Peyer's patch (tissue), 4 donors: ENCODE measurements around the gene REXO1.

Experiments used
- POLR2A ChIP-seq, 2 donors: fragments of 450-650 bp; IDR thresholded peaks; one replicate each; pipeline ENCODE4 v1.5.1; 2017; ENCODE audit warnings: antibody characterized with exemption in 2 of 2, mild to moderate bottlenecking in 2 of 2, moderate library complexity in 2 of 2
- TF ChIP-seq, protein P1 (sequence below), 6 experiments: fragments of 450-650 bp in 4 of 6; fragments of 200-600 bp in 2 of 6; sonication (generic) in 1 of 6; IDR thresholded peaks; one replicate each; pipeline ENCODE4 v1.5.1; 2017 to 2019; ENCODE audit warnings: antibody characterized with exemption in 6 of 6, mild to moderate bottlenecking in 3 of 6, moderate library complexity in 1 of 6

DNA sequence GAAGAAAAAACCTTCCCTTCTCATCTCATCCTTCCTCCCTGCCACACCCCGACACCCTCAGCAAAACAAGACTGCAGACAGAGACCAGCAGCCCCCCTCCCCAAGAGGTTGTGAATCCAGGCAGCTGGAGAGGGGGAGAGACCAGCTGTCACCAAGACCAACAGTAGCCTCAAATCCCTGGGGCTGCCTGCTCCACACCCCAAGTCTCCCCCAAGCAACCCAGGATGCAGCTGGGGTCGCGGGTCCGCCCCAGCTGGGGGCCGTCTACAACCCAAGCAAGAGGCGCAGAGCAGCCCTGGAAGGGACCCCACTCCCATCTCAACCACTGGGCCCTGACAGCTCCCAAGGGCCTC lies 8.0 kb upstream of the REXO1 start:
- TF ChIP-seq, protein P1, sequence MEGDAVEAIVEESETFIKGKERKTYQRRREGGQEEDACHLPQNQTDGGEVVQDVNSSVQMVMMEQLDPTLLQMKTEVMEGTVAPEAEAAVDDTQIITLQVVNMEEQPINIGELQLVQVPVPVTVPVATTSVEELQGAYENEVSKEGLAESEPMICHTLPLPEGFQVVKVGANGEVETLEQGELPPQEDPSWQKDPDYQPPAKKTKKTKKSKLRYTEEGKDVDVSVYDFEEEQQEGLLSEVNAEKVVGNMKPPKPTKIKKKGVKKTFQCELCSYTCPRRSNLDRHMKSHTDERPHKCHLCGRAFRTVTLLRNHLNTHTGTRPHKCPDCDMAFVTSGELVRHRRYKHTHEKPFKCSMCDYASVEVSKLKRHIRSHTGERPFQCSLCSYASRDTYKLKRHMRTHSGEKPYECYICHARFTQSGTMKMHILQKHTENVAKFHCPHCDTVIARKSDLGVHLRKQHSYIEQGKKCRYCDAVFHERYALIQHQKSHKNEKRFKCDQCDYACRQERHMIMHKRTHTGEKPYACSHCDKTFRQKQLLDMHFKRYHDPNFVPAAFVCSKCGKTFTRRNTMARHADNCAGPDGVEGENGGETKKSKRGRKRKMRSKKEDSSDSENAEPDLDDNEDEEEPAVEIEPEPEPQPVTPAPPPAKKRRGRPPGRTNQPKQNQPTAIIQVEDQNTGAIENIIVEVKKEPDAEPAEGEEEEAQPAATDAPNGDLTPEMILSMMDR (IDR thresholded peaks at IDR 0.05) = no peak
- TF ChIP-seq POLR2A (IDR thresholded peaks at IDR 0.05) = no peak
